Stomach smooth muscle (tissue), 2 donors: Measurements from ENCODE around the gene CCHCR1.
A peak's percentile ranks its signal among the peaks of the same experiment; 100 is the strongest.
"Not testable (repeated sequence)": the region's sequence is repeated elsewhere in the genome, so short reads cannot be mapped to it uniquely, and the experiment has no call there.

Source experiments
- H3K27ac ChIP-seq: one replicate; pipeline ENCODE4 v1.7.0; 2013; ENCODE audit warnings: mild to moderate bottlenecking, low read length, inconsistent platforms
- H3K27me3 ChIP-seq, 2 donors: one replicate each; pipeline ENCODE4 v1.7.0; 2013; ENCODE audit warnings: low read length in 2 of 2; ENCODE audit not compliant: insufficient read depth in 2 of 2, control insufficient read depth in 1 of 2
- H3K36me3 ChIP-seq, 2 donors: one replicate each; pipeline ENCODE4 v1.7.0; 2013; ENCODE audit warnings: low read length in 2 of 2; ENCODE audit not compliant: control insufficient read depth in 2 of 2, insufficient read depth in 2 of 2
- H3K4me1 ChIP-seq: one replicate; pipeline ENCODE4 v1.7.0; 2013; ENCODE audit warnings: low read length; ENCODE audit not compliant: control insufficient read depth, insufficient read depth
- H3K4me3 ChIP-seq, 2 donors: one replicate each; pipeline ENCODE4 v1.7.0; 2013; ENCODE audit warnings: low read length in 2 of 2
- H3K9ac ChIP-seq, 2 donors: one replicate each; pipeline ENCODE4 v1.7.0; 2013; ENCODE audit warnings: low read length in 2 of 2, mild to moderate bottlenecking in 1 of 2
- H3K9me3 ChIP-seq, 2 donors: one replicate each; pipeline ENCODE4 v1.7.0; 2013; ENCODE audit warnings: low read length in 2 of 2; ENCODE audit not compliant: control insufficient read depth in 2 of 2
- donor health status: healthy.
- donor health status: Pancreatic carcinoma.

CCHCR1 gene

DNA sequence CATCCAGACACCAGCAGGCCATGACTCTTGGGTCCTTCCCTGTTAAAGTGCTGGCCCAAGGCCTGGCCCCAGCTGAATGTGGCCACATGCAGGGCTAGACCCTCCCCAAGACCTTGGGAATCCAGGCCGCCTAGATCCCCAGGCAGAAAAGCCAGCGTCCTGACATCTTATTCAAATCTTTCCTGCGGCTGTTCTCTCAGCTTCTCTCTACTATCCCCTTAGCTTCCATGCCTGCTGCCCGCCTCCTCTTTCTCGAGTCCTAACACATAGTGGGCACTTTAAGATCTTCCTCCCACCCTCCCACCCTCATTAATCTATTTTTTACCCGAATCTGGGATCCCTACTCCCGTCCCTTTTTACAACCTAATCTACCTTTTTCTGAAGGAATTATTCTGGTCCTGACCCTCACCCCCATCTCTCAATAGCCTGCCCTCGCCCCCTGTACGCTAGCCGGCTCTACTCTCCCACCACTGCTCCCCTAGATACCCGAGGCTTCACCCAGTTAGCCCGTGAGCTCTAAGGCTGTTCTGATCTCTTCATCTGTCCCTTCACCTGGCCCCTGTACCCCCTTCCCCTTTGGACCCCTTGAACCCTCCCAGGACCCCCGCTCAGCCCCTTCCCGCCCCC is at the start of gene CCHCR1:
Gene CCHCR1 (minus strand): TSS at position 290 of the 627 bp plus-strand sequence. CDS start 202 bp downstream, at position 88.
- peak within 1 kb of the TSS; percentile 73 to 86 for H3K9ac ChIP-seq
- peak within 1 kb of the TSS; percentile 80 to 86 for H3K4me3 ChIP-seq
- no peaks in the 10 kb centered on the region for H3K27me3 ChIP-seq
- H3K36me3 ChIP-seq, result peaks cover 6 to 13% of the 10 kb centered on the region in 2 donors
- no peaks in the 10 kb centered on the region for H3K9me3 ChIP-seq
- H3K27ac ChIP-seq, result peak within 1 kb of the TSS; percentile 60
- H3K4me1 ChIP-seq, result peaks cover 22% of the 10 kb centered on the region

DNA sequence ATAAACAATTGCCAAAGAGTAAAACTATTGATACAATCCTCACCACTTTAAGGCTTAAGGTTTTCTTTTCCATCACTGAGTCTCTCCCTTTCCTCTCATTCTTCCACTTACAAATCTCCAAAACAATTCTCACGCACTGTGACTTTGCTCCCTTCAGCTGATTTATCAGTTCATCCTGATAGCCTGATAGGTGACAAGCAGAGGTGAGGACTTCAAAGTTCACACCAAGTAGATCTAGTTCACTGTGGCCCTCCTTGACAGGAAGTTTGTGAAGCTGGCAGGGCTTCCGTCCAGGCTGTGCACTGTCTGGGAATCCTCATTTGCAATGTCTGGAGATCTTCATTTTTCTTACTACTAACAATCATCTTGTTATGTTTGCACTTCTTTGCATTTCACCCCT is 48.0 kb upstream of the CCHCR1 start:
- H3K36me3 ChIP-seq, result no peaks in the 10 kb centered on the region
- no peak overlapping the region for H3K27ac ChIP-seq
- H3K9ac ChIP-seq, result no peak overlapping the region
- H3K4me1 ChIP-seq, result peaks cover 12% of the 10 kb centered on the region
- no peaks in the 10 kb centered on the region for H3K27me3 ChIP-seq
- peaks cover 0 to under 1% of the 10 kb centered on the region in 2 donors for H3K9me3 ChIP-seq
- no peak overlapping the region for H3K4me3 ChIP-seq

GRCh38 chr6:31204751-31205145 is 47.1 kb upstream of the CCHCR1 start:
- Histone ChIP-seq H3K27ac (no peak overlapping the region), H3K36me3 (no peaks in the 10 kb centered on the region), H3K9me3 (peaks cover 0 to 7% of the 10 kb centered on the region in 2 donors), H3K27me3 (no peaks in the 10 kb centered on the region), H3K4me3 (no peak overlapping the region), H3K4me1 (peaks cover 12% of the 10 kb centered on the region), H3K9ac (no peak overlapping the region)

- Histone ChIP-seq H3K27me3 (no peaks in the 10 kb centered on the region), H3K4me1 (peaks cover 14% of the 10 kb centered on the region), H3K9me3 (peaks cover 0 to 7% of the 10 kb centered on the region in 2 donors), H3K9ac (peak overlapping the region in 1 of 2 donors; percentile 3), H3K36me3 (no peaks in the 10 kb centered on the region), H3K27ac (peak overlapping the region; percentile 62), H3K4me3 (peak overlapping the region; percentile 75 to 93)
Observed at GRCh38 chr6:31203345-31203979, 45.9 kb upstream of the CCHCR1 start.

DNA sequence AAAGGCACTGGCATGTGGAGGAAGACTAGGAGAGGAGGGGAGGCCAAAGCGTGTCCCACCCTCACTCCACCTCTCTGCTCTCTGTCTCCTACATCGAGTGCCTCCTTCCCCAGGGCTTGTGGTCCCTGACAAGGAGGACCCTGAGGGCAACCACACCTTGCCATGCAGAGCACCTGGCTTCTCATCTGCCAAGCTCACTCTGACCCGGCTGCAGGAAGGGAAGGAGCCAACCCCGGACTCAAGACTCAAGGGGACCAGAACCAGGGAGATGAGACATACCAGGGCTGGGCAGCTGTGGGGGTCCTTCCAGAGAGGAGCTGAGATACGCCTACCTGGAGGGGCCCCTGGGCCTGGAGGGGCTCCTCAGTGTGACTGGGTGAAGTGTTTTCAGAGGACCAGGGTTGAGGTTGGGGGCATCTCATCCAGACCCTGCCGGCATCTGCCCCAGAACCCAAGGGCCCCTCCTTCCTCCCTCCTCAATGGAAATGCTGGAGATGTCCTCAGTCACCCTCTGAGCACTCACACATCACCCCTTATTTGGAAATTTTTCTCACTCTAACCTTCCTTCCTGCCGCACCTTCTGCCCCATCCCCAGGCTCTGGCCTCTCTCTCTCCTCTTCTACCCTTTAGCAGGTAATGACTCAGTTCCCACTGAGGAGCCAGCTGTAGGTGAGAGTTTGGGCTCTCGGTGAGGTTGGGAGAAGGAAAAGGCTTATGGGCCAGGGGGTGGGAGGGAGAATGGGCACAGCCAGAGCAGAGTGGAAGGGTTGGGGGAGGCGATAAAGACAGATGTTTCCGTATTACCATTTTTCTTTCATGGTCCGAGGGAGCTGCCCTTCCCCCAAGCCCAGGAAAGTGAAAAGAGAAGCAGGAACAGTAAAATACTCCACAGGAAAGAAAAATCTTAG is 44.9 kb upstream of the CCHCR1 start:
- Histone ChIP-seq H3K27ac (peak overlapping the region; percentile 31), H3K4me3 (no peak overlapping the region), H3K36me3 (no peaks in the 10 kb centered on the region), H3K4me1 (peaks cover 18% of the 10 kb centered on the region), H3K9me3 (peaks cover 0 to 7% of the 10 kb centered on the region in 2 donors), H3K27me3 (no peaks in the 10 kb centered on the region), H3K9ac (no peak overlapping the region)

GRCh38 chr6:31199105-31199452 is 41.5 kb upstream of the CCHCR1 start:
- H3K9me3 ChIP-seq, H3K27ac ChIP-seq, H3K4me3 ChIP-seq, H3K27me3 ChIP-seq, H3K9ac ChIP-seq, H3K36me3 ChIP-seq: not testable (repeated sequence)
- peaks cover 20% of the 10 kb centered on the region for H3K4me1 ChIP-seq

GRCh38 chr6:31197559-31198305 is 40.1 kb upstream of the CCHCR1 start:
- H3K27me3 ChIP-seq, result no peaks in the 10 kb centered on the region
- peaks cover 0 to 7% of the 10 kb centered on the region in 2 donors for H3K9me3 ChIP-seq
- H3K27ac ChIP-seq, result peak overlapping the region; percentile 94
- peaks cover 15% of the 10 kb centered on the region for H3K4me1 ChIP-seq
- peak overlapping the region; percentile 88 to 90 for H3K9ac ChIP-seq
- peak overlapping the region; percentile 78 to 83 for H3K4me3 ChIP-seq
- no peaks in the 10 kb centered on the region for H3K36me3 ChIP-seq

GRCh38 chr6:31196251-31197022 is 38.8 kb upstream of the CCHCR1 start:
- H3K9ac ChIP-seq, result peak overlapping the region; percentile 88 to 90
- not testable (repeated sequence) for H3K27ac ChIP-seq, H3K9me3 ChIP-seq, H3K36me3 ChIP-seq, H3K27me3 ChIP-seq
- peak overlapping the region; percentile 78 to 83 for H3K4me3 ChIP-seq
- H3K4me1 ChIP-seq, result peaks cover 12% of the 10 kb centered on the region

DNA sequence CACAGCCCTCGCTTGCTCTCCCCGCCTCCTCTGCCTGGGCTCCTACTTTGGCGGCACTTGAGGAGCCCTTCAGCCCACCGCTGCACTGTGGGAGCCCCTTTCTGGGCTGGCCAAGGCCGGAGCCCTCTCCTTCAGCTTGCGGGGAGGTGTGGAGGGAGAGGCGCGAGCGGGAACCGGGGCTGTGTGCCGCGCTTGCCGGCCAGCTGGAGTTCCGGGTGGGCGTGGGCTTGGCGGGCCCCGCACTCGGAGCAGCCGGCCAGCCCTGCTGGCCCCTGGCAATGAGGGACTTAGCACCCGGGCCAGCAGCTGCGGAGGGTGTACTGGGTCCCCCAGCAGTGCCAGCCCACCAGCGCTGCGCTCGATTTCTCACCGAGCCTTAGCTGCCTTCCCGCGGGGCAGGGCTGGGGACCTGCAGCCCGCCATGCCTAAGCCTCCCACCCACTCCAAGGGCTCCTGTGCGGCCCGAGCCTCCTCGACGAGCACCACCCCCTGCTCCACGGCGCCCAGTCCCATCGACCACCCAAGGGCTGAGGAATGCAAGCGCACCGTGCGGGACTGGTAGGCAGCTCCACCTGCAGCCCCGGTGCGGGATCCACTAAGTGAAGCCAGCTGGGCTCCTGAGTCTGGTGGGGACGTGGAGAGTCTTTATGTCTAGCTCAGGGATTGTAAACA is 37.8 kb upstream of the CCHCR1 start:
- not testable (repeated sequence) for H3K9me3 ChIP-seq, H3K27ac ChIP-seq, H3K27me3 ChIP-seq, H3K9ac ChIP-seq, H3K4me3 ChIP-seq, H3K36me3 ChIP-seq
- peaks cover 12% of the 10 kb centered on the region for H3K4me1 ChIP-seq
